Ovary (tissue), 3 donors: Measurements from ENCODE around the gene RAC2.

Experiments used
- CTCF ChIP-seq, 3 donors: fragments of 450-650 bp in 2 of 3; fragments of 200-600 bp in 1 of 3; IDR thresholded peaks; one replicate each; pipeline versions ENCODE4 v1.5.1 to v1.8.0; 2016 to 2022; ENCODE audit warnings: antibody characterized with exemption in 3 of 3, mild to moderate bottlenecking in 1 of 3
- POLR2A ChIP-seq: fragments of 450-650 bp; IDR thresholded peaks from one replicate; pipeline ENCODE4 v1.6.1; 2017; ENCODE audit warnings: antibody characterized with exemption, mild to moderate bottlenecking, moderate library complexity
- donor health status: DM: no; HTN: no; CAD: no.

- no peak for TF ChIP-seq CTCF (IDR thresholded peaks at IDR 0.05)
- TF ChIP-seq POLR2A, result no peak
Observed at GRCh38 chr22:37220543-37220981, 23.5 kb downstream of the RAC2 start.
